HG03439 (cell line): ENCODE results near the gene OFD1.

Source experiments
- ATAC-seq: cut with Tn5 transposase; IDR thresholded peaks from one replicate; pipeline ENCODE4 v1.9.1; 2021; ENCODE audit warnings: mild to moderate bottlenecking, moderate library complexity; ENCODE audit not compliant: unreplicated experiment

OFD1 gene

DNA sequence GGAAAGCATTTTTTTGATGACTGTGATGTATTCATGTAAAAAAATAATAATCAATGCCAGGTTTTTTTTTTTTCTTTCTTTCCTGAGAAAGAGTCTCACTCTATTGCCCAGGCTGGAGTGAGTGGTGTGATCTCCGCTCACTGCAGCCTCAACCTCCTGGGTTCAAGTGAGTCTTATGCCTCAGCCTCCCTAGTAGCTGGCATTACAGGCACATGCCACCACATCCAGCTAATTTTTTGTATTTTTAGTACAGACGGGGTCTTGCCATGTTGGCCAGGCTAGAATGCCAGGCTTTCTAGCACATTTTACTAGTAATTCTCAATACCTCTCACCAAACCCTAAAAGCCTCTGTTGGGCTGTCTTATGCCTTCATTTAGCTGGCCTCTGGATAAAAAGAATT is 56.6 kb downstream of the OFD1 start:
- no peak for ATAC-seq

DNA sequence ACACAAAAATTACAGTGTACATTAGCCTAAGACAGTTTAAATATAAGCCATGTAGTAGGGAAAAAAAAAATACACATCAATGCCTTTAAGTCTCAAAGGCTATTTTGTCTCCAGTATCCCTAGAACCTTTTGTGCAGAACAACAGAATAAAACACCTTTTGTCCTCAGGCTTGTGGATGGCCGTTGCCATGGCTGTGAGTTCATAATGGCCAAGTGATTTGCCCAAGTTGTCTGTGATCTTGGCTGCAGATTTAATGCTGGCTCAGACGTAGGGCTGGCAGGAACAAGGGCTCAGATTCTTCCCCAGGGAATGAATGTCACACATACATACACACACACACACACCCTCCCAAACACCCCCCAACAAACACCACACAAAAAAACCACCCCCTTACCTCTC is 57.0 kb downstream of the OFD1 start:
- no peak for ATAC-seq

DNA sequence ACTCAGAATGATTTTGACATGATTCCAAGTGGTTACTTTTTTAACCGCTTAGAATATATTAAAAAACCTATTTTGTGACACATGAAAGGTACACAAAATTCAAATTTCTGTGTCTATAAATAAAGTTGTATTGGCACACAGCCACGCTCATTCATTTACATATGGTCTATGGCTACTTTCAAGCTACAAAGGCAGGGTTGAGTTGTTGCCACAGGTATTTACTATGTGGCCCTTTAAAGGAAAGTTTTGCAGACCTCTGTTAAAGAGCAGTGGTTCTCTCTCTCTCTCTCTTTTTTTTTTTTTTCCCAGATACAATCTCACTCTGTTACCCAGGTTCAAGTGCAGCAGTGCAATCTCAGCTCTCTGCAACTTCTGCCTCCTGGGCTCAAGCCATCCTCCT is 59.3 kb downstream of the OFD1 start:
- ATAC-seq, result no peak

DNA sequence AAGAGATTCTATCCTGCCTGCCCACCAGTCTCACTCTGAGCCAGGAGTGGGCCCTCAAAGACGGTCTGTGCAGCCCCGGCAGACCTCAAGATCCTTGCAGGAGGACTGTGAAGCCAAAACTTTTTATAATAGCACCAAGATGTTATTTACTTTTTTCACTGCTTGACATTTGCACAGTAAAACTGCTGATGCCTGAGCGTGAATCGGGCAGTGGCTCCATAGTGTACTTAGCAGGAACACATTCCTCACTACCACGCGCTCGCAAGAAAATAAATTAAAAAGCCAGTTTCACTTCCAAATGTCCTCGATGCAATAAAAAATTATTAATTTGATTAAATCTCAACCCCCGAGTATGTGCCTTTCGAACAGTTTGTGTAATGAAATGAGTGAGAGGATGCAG is 59.9 kb downstream of the OFD1 start:
- ATAC-seq, result no peak

DNA sequence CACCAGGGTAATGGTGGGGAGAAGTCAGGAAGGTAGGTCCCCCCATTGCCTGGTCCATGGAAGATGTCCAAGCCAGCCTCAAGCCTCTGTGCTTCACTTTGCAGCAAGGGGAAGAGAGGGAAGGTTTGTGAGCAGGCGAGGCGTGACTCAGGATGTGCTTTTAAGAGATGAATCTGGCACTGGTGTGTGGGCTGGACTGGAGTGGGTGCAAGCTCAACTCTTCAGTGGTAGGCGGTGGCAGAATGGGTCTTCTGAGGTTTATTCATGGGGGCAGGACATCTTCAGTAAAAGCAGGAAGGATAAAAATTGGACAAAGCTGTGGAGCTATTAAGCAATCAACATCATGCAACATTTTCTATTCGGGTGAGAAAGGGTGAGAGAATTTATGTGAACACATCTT is 63.0 kb downstream of the OFD1 start:
- ATAC-seq, result no peak

DNA sequence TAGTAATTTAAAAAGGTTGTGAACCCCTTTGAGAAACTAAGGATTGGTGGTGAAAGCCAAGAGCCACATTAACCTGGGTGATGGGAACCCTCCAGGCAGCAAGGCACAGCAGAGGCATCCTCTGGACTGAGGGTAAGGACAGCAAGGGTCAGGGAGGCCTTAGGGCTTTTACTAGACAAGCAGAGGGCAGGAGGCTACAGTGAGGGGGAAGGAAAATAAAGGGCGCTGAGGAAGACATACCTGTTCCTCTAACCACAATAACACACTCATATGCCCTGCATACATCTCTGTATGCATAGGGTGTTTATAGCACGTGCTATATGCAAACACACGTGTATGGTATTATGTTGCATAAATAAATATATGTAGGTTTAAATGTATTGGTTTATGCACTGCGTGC is 63.6 kb downstream of the OFD1 start:
- no peak for ATAC-seq

DNA sequence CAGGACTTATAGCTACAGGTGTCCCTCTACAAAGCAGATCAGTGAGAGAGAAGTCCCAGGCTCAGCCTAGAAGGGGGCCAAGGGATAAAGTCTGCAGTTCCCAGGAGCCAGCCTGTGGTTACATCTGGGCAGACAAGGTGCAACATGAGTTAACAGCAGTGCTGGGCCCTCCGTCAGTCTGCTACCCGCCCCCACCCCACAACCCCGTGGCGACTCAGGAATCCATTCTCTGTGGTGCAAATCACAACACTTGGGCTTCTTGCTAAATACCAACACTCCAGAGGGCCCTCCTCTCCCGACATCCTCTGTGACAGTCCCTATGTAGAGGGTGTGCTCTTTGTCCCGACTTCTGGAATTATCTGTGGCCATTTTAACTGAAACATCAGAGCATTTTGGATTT is 68.6 kb downstream of the OFD1 start:
- ATAC-seq, result no peak

DNA sequence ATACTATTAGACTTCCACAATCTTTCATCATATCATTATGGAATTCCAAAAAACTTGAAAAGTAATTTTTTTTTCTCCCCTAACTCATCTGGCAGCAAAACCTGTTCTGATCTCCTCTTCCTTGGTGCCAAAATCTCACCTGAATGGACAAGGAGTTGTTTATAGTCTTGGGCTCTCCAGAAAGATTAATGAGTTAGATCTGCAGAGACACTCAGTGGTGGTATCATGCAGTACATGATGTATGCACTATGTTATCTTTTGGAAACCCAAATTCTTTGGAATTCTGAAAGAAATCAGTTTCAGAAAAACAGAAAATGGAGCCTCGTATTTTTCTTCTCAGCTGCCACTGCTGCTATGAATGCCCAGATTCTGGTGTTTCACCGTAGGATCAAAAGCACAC is 70.7 kb downstream of the OFD1 start:
- ATAC-seq, result no peak

DNA sequence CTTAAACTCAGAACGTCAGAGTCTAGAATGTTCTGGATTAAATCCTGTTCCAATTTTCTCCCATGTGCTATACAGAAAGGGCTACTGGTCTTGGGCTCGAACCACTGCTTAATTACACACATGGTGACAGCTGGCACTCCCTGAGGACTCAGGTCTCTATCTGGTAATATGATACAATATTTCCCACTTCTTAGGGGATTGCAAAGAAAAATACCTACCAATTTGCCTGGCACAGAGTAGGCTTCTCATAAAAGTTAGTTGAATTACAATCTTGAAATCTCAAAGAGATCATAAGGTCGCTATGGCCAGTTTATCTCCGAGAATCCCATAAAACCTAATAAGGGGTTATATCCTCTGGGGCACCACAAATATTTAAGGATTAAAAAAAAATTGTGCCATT is 73.7 kb downstream of the OFD1 start:
- no peak for ATAC-seq

DNA sequence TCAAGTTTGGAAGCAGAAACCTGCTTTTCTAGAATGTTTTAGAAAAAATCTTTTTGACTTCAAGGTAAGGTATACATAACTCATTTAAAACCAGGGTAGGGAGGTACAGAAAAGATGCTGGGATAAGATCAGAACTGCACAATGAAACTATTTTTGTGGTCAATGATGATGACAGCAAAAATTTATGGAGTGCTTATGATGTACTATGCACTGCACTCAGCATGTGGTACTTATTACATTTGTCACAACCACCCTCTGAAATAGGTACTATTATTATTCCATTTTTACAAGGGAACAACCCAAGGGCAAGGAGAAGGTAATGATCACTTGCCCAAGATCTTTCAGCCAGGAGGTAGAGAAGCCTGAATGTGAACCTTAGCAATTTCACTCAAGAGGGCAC is 74.3 kb downstream of the OFD1 start:
- ATAC-seq, result no peak

DNA sequence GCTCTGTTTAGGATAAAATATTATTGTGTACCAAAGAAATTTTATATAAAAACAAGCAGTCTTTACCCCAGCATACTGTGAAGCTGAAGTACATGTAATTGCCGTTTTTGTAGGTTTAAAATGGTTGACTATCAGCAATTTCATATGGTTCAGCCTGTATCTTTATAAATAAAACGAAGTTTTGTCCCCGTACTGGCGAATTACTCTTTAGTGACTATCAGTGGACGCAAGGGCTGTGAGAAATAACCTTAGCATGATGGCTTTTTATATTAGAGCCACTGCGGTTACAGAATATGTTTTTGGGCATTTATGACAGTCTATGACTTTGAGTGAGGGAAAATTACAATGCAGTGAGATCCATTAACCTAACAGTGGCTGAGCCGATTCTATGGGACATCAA is 81.1 kb downstream of the OFD1 start:
- no peak for ATAC-seq

DNA sequence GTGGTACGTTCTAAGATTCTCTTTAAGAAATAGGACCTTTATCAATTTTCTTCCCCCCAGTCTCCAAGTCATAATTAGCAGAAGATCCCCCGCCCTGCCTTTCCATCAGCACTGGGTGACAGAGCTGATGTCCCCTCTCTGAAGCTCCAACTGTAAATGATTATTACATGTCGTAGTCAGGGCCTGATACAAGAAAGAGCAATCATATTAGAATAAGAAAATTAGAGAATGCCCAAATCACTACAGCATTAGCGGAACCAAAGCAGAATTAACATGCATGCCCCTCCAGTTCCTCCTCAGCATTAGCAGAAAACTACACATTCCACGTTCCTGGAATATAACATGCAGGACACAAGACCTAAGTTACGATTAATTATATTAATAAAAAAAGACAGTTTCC is 81.6 kb downstream of the OFD1 start:
- ATAC-seq, result no peak

DNA sequence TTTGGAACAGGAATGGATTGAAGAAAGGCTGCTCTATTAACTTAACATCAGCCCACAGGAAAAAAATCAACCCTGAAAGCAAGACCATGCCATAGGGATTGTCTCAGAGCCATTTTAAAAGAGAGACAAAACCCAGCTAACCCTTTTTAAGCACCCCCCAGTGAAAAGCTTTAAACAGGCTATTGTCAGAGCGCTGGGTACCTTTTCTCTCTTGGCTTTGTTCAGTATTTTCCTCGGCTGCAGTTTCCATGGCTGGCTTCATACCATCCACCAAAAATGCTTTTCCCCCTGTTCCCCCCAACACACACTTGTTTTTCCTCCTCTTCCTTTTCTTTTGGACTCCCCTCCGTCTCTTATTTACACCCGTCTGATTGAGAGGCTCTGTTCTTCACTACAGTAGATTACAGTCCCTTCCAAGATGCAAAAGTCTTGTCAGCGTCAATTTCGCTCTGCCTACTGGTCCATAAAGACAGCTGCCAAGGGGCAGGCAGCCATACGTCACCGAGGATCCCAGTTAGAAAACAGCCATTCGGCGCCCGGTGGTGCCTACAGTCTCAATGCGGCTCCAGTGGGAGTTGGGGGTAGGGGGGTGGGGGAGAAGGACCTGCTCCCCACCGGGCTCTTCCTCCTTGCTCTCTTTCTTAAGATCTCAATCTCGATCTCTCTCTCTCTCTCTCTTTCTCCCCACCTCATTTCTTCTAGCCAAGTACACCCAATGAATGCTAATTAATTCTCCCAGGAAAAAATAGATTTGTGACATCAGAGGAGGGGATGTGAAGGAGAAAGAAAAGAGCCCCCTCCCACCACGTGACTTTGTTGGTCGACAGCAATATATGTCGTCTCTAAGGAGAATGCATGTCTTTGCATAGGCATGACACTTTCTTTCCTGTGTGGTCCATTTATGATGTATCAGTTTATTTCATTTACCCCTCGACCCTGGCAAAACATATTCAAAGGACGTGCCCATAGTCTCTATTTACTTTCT is 82.4 kb downstream of the OFD1 start, which contains the start of gene GPM6B:
TSS of gene GPM6B (minus strand) at position 451 of the 985 bp plus-strand sequence. CDS start at position 262, 189 bp downstream.
- ATAC-seq, result no peak
